GM12892 (cell line): ENCODE results near the gene CDK8.

ENCODE experiments used
- POLR2A ChIP-seq: IDR thresholded peaks from 2 replicates; pipeline ENCODE4 v1.6.1; 2011; ENCODE audit warnings: low read depth, low read length, control low read depth
- POLR2AphosphoS5 ChIP-seq: IDR thresholded peaks from 2 replicates; pipeline ENCODE4 v1.6.1; 2011; ENCODE audit warnings: low read depth, low read length, control low read depth

GRCh38 chr13:26370553-26370952, 116.6 kb downstream of the CDK8 start:
- TF ChIP-seq POLR2A, result no peak
- no peak for TF ChIP-seq POLR2AphosphoS5
